HG03097 (cell line): Measurements from ENCODE around the gene RIN2.

Experiments used
- ATAC-seq: cut with Tn5 transposase; IDR thresholded peaks from one replicate; pipeline ENCODE4 v1.9.1; 2021; ENCODE audit not compliant: unreplicated experiment, low FRiP score

The RIN2 gene

GRCh38 chr20:19760371-19760721, 2.3 kb downstream of the RIN2 start:
- no peak for ATAC-seq

- no peak for ATAC-seq
Observed at GRCh38 chr20:19761326-19761725, 3.3 kb downstream of the RIN2 start.

- ATAC-seq: no peak
Observed at GRCh38 chr20:19761841-19762240, 3.8 kb downstream of the RIN2 start.

GRCh38 chr20:19764207-19764606, 6.1 kb downstream of the RIN2 start:
- no peak for ATAC-seq

GRCh38 chr20:19765266-19765665, 7.2 kb downstream of the RIN2 start:
- ATAC-seq: no peak

DNA sequence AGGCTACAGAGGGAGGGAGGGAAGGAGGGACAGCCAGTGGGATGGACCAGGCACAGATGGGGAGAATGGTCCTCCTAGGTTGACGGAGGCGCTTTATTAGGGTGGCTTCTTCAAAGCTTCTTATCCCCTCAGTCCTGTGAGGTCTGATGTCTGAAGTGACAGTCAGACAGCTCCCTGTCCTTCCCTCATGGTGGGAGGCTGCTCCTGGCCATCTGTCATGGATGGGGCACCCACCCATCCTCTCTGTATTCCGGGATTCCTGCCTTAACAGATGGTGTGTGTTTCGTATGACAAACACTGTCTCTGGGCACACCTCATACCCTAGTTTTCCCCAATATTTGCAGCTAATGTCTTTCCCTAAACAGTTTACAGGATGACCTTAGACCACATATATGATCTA, 7.9 kb downstream of the RIN2 start:
- ATAC-seq: no peak

- ATAC-seq: no peak
Observed at GRCh38 chr20:19767070-19767469, 9.0 kb downstream of the RIN2 start.

DNA sequence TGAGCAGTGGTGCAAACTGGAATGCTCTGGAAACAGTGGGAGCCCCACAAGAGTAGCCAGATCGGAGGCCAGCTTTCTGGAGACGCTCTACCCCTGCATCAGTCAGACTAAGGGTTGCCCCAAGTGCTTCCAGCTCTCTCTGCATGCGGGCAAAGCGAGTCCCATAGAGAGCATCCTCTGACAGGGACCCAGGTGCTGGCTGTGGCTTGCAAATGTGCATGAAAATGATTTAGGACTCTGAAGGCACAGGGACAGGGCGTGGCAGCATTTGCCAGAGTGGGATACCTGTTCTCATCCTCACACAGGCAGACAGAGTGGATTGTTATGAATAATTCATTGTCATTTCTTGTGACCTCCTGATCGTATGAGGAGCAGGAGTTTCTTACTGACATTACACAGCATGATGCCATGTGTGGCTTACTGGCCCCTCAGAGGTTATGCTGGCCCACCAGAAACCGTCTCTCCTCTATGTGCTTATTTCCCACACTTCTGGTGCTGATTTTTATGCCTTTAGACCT, 10.3 kb downstream of the RIN2 start:
- no peak for ATAC-seq

- no peak for ATAC-seq
Observed at GRCh38 chr20:19769507-19769906, 11.4 kb downstream of the RIN2 start.

- ATAC-seq: no peak
Observed at GRCh38 chr20:19770375-19770774, 12.3 kb downstream of the RIN2 start.

GRCh38 chr20:19771031-19771430, 13.0 kb downstream of the RIN2 start:
- ATAC-seq: no peak

DNA sequence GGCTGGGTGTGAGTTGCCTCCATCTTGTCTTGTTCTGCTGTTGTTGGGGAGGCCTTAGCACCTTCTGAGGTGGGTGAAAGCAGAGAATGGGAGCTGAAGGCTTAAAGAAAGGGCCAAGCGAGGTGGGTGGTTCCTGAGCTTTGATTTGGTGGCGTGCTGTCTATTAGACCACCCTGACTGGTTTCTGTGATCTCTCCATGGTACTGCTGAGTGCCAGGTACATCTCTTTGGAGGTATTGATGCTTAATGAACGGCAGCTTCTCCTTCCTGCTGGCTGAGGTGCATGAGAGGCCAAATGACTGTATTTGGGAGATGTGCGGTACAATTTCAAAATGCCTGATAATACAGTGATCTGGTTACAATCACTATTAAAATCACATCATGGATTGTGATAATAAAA, 15.4 kb downstream of the RIN2 start:
- ATAC-seq: no peak

DNA sequence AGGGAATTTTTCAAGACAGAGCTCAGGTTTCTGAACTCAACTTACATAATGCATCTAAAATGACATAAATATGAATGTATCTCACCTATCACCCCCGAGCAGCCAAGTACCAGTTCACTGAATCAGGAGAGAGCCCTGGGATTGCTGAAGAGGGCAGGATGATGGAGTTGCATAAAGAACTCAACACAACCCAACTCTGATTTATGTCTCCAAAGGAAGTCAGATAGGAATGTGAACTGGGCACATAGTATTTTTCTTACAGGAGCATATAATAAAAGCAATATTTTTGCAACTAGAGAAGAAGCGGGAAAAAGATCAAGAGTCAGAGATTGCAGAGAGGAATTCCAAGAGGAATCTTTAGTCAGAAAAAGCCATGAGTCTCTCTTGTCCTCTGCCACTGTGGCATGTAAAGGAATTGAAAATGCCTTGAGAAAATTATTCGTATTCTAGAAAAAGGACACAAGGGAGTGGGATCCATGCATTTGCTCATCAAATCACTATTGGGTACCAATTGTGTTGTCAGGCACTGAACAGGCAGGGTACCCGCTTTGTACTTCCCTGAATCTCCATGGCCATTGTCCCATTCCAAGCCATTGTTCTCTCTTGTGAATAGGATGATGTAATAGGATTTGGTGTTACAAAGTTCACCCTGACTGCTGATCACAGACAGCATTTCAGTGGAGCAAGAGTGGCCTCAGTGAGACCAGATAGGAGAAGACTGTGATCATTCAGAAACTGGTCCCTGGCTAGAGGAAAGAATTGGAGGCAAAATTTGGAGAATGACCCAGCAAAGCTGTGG, 16.3 kb downstream of the RIN2 start:
- no peak for ATAC-seq

DNA sequence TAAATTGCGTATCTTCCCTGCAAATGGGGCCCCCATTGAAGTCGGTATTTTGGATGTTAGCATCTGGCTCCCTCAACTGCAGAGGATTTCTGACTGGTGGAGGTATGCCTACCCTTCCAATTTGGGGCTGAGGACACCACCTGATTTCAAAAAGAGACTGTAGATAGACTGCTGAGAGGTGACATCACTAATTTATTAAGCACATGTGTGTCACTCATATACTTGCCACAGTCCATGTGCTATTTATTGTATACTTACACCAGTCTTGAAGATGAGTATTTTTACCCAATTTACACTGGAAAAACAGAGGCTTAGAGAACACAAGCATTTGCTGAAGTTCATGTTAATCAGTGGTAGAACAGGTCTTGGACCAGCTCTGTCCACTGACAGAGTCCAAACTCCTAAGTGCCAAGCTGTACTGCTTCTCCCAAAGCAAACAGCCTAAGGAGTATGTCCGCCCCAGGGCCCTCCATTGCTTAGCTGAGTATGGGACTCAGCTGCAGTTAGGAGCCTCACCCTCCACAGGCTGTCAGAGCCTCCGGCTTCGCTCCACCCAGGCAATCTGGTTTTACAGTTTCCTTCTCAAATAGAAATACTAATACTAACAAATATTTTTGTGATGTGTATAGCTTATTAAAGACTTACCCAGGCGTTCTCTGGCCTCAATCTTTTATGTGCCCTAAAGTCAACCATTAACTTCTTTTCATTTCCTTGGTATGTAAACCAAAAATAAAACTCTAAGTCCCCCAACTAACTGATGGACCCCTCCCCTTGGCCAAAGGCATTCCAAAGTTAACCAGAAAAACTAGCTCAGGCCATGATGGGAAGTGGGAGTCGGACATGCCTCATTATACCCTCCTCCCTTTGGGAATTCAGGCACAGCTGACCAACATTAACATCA, 17.5 kb downstream of the RIN2 start:
- ATAC-seq: no peak

DNA sequence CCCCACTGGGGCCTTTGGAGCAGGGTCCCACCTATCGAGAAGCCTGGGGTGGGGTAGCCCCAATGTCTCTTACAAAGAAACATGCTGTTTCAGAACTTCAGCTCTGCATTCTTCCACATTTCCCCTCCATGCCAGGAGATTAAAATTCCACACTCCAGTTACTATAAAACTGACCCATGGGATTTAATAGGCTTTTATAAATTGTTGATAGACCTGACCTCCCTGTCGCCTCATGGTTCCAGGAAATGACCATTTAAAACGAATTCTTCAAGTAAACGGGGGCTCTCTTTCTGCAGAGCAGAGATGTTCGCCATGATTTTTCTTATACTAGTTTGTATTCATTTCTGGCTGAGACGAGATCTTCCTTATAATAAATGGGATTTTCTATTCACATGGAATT, 19.3 kb downstream of the RIN2 start:
- ATAC-seq: no peak

DNA sequence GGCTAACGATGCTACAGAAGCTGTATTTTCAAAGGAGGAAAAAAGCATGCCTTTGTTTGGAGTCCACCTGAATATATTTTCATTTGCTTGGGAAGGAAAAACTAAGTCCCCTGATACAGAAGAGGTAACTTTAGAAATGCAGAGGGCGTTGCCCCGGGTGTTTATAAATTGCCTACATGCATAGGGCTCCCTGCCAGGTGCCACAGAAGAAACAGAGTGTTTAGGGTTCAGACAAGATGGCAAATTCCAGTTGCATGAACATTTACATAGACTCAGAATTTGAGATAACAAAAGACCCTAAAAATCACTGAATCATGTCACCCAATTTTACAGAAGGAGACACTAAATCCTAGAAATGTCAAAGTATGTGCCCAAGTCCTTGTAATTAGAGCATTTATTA, 19.9 kb downstream of the RIN2 start:
- no peak for ATAC-seq

DNA sequence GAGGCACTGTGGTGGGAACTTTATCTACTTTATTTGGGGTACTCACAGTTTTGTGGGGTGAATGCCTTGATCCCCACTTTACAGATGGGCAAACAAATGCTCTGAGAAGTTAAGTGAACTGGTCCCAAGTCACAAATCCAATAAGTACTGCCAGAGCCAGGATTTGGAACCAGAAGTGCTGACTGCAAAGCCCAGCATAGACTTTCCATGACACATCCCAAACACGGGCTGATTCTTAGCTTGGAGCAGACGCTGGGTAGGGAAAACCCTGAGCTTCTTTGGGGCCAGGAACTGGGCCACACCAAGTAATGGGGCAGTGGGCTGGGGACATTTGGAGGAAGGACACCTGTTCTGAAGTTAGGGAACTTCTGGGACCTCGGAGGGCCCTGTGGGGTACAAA, 20.3 kb downstream of the RIN2 start:
- ATAC-seq: no peak

- ATAC-seq: no peak
Observed at GRCh38 chr20:19779634-19780033, 21.6 kb downstream of the RIN2 start.

- ATAC-seq: no peak
Observed at GRCh38 chr20:19780261-19780660, 22.2 kb downstream of the RIN2 start.

DNA sequence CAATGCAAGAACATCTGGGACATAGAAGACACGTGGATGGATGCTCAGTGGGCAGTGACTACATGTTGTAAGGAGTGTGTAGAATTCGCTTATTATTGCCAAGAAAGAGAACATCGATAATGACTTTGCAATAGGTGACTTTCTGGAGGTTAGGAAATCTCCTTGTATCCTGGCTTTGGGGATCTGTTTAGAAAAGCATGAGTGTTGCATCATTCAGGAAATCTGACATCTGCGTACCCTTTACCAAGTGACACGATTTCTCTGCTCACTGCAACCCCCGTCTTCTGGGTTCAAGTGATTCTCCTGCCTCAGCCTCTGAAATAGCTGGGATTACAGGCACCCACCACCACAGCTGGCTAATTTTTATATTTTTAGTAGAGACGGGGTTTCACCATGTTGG, 23.2 kb downstream of the RIN2 start:
- no peak for ATAC-seq

- ATAC-seq: no peak
Observed at GRCh38 chr20:19782669-19783068, 24.6 kb downstream of the RIN2 start.

DNA sequence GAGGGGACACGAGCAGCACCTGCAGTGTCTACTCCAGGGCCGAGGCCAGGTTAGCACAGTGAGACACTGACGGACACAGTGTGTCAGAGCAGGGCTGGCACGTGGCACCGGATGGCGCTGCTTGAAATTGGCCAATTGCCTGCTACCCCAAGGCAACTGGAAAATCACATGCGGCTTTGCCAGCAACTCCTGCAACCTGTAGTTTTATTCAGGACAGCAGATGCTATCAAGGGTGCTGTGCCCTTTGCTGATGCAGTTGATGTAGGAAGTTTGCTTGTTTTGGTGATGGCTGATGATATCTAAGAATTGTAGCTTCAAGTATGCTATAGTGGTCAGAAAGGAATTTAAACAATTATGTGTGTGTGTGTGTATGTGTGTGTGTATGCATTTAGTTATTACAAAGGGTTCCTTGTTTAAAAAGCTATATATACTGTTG, 25.9 kb downstream of the RIN2 start:
- no peak for ATAC-seq
